Activated CD4-positive, alpha-beta T cell treated with anti-CD3 and anti-CD28 coated beads, Interleukin-2, Interleukin-4, amounts not matched to agents 100 ng/mL and 50 ng/mL, durations not matched to agents 16 hours and 8 hours (primary cell): ENCODE data around the gene ITIH3.
A peak's percentile ranks its signal among the peaks of the same experiment; 100 is the strongest.

ENCODE experiments used
- DNase-seq: peaks from one replicate; pipeline ENCODE4 v3.0.0-alpha.2; 2020; ENCODE audit warnings: low spot score

The ITIH3 gene

DNA sequence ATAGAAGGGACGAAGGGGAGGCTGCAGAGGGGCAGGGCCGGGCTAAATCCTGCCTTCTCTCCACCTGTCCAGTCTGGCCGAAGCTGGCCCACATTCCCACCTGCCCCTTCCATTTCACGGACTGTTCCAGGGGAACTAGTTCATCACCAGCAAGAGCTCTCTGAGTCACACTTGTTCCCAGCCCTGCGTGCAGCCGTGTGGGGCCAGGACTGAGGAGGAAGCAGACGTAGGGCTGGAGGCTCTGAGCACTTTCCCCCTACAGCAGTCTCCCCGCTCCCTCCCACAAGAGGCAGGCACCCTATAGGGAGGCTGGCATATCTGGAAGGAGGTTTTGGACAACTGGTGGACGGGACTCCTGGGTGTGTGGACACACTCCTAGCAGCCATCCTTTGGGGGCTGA, 32.8 kb downstream of the ITIH3 start:
- no peak for DNase-seq

- DNase-seq = no peak
Observed at GRCh38 chr3:52827866-52828376, 33.3 kb downstream of the ITIH3 start.

DNA sequence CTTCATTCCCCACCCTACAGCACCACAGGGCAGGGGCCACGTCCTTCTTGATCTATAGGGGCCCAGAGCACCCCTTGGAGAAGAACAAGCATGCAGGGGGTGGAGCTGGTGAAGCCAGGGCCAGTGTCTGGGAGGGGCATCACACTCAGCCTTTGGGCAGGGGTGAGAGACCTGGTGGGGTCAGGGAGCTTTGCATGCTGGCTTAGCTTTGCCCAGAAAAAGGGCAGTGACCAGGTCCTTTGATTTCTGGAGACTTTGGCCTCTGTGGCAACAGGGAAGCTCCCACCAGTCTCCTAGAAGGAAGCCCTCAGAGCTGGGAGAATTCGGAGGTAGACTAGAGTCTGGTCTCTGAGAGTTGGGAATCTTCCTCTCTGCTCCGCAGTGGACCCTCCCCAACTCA, 34.9 kb downstream of the ITIH3 start:
- DNase-seq = no peak

GRCh38 chr3:52829906-52830463, 35.4 kb downstream of the ITIH3 start:
- no peak for DNase-seq

- DNase-seq = no peak
Observed at GRCh38 chr3:52830535-52831258, 36.1 kb downstream of the ITIH3 start, which contains the start of gene ITIH4. Gene ITIH4, minus strand, starts transcription at chr3:52830672. Its CDS starts 30 bp downstream, at chr3:52830642.

DNA sequence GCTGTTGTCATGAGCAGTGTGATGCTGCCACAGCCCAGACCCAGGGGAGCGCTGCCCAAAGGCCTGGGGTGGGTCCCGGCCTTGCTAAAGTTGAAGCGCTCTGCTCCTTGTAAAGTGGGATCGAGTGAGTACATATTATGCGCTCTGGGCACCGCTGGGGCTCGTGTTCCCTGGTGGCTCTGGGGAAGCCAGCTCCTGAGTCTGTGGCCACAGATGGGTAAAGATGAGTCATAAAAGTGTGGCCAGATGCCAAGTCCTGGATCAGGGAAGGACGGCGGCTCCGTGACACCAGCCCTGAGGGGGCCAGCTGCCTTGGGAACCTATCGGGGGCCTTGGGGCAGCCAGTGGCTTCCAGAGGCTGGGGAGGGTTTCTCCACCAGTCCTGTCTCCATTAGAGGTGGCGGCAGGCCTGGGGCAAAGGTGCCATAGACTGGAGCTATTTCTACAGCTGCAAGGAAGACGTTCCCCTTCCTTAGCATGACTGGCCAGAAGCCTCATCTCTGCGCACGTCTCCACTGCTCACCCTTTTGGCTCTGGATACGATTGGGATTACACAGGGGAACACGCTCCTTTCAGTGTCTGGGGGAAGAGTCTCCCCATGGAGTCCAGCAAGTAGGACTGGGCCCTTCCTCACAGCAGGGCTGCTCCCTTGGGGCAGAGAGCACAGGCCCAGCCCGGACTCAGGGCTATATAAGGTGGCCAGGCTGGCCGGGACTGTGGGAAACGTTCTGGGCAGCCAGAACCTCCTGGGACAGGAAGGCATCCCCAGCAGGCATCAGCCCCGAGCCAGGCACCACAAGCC, 37.1 kb downstream of the ITIH3 start:
- no peak for DNase-seq

DNA sequence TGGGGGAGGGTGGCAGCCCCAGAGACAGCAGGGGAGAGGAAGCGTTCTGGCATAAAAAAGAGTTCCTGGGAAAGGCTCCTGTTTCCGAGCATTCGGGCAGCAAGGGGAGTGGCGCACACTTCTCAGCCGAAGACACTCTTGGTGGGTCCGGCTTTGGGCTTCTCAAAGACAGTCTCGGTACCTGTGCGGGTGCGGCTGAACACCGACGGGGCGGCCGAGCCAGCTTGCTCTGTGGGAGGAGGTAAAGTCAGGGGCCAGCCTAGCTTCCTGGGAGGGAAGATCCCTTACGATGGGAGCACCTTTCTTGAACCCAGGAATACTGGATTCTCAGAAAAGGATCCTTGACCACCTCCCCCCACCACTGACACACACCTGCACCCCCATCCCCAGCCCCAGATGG, 38.6 kb downstream of the ITIH3 start:
- no peak for DNase-seq

- no peak for DNase-seq
Observed at GRCh38 chr3:52834871-52835501, 40.4 kb downstream of the ITIH3 start, which contains the start of gene MUSTN1. Gene MUSTN1, minus strand, starts transcription at chr3:52835019. Its CDS starts 71 bp downstream, at chr3:52834948.

- DNase-seq = no peak
Observed at GRCh38 chr3:52835766-52836470, 41.3 kb downstream of the ITIH3 start.

GRCh38 chr3:52836471-52836845, 41.9 kb downstream of the ITIH3 start:
- no peak for DNase-seq

DNA sequence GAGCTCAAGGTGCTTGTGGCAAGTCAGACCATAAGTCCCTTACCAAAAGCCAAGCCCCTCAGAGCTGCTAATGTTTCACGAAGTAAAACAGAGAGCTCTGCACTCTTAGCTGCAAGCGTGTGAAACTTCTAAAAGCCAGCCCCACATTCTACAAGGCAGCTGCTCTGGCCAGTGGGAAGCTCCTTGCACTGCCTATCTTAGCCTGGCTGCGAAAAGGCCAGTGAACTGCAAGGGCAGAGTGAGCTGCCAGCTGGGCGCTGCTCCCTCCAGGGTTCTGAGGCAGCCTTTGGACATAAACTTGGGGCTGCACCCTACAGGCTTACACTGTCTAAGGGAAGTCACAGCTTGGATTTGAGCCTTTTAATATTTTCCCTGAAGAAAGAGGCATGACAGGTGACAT, 42.4 kb downstream of the ITIH3 start:
- no peak for DNase-seq

- DNase-seq = peak; percentile 31
Observed at GRCh38 chr3:52838561-52839267, 44.1 kb downstream of the ITIH3 start.

- DNase-seq = no peak
Observed at GRCh38 chr3:52839268-52839575, 44.6 kb downstream of the ITIH3 start.

DNA sequence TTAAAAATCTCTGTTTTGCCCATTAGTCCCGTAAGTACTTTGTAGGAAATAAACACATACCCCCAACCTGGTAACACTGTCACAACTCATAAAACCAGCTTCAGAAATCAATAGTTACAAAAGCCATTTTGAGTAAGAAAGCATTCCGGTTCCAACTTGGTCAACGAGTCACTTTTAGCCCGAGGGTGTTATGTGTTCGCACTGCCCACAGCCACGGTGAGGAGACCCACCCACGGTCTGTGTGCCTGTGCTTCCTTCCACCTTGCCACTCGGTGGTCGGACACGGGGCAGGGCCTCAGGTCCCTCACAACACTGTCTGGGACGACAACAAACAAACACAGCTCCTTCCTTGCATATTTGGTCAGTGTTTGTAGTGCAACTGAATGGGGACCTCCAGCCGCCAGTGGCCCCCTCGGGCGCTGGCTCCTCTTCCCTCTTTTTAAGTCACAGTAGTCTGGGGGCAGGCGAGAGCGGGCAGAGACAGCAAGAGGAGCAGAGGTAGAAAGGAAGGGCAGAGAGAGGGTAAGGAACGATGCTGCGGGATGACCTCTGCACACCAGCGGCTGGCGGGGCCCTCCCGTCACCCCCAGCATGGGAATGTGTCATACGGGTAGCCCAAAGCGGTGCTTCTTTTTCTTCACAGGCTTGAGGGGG, 45.4 kb downstream of the ITIH3 start:
- DNase-seq = no peak

DNA sequence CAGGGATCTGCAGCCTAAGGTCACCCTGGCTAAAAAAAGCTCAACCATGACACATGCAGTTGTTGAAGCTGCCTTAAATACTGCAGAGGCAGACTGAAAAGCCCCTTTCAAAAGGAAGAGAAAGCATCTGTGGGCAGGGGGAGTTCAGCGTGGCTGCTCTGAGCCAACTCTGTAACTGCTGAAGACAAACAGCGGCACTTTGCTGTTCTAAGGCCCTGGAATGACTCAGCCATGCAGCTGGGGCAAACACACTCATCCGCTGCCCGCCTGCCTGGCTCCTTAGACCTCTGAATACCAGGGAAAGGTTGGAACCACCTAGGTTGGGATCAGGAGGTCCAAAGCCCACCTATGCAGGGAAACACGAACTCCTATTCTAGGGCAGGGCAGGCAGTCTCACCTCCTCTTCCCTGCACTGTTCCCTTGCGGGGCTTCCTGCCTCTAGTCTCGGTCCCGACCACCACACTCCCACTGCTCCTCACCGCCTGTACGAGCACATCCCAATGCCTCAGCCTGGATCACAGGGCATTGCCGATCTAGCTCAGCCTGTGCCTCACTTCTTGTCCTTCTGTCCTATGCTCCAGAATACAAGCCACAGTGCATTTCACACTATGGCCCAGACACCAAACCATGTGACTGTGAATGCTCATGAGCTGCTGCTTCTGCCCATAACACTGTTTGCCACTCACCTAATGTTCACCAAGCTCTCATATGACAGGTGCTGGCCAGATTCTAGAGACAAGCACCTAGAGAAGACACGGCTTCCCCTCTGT, 46.8 kb downstream of the ITIH3 start:
- DNase-seq = no peak

DNA sequence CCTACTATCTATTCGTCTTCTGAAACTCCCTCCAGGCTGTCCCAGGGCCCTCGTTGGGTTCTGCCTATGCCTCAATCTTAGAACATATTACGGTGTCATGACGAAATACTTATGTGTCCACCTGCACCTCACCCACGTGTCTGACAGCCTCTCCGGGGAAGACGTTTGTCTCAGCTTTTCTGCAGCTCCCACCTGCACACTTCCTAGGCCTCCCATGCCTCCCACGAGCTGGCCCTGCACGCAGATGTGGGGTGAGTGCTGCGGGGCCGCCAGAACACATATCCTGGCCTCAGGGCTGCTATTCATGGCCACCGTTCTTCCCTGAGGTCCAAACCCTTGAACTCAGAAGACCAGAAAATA, 47.4 kb downstream of the ITIH3 start:
- DNase-seq = no peak

DNA sequence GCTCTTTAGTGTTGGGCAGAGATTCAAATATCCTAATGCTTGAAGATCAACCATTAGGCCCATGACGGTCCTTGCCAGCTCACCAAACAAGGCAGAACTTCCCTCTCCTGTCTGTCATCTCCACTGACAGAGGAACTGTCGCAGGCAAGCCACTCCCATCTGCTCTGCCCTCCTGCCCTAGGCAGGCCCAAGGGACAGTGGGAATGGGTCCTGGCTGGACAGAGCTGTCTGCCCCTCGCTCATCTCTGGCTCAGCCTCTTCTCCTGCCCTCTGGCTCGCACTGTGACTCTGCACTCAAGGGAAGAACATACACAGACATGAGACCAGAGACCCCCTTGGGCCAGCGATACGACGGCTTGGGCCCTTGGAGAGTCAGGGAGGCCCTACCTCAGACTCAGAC, 47.8 kb downstream of the ITIH3 start:
- no peak for DNase-seq

GRCh38 chr3:52843108-52843865, 48.7 kb downstream of the ITIH3 start:
- no peak for DNase-seq

GRCh38 chr3:52843881-52844280, 49.3 kb downstream of the ITIH3 start:
- DNase-seq = no peak
